ENCODE data around the gene ATP4A. TPM values are rescaled to one million over a fixed set of nuclear protein-coding genes. Genes with fewer than 3 reads are reported as not detected.

The ATP4A gene
- total RNA-seq, 2 donors from 2014 or later = not detected

GRCh38 chr19:35502751-35503150, 60.7 kb downstream of the ATP4A start:
- Histone ChIP-seq H3K4me1 (no peaks in the 10 kb centered on the region), H3K27me3 (no peaks in the 10 kb centered on the region), H3K4me3 (no peak overlapping the region), H3K27ac (no peak overlapping the region), H3K9me3 (no peaks in the 10 kb centered on the region), H3K36me3 (no peaks in the 10 kb centered on the region)
- no peak for TF ChIP-seq CTCF (IDR thresholded peaks at IDR 0.05)
- DNase-seq (ENCODE audit: low spot score) = no peak

GRCh38 chr19:35501684-35502083, 61.8 kb downstream of the ATP4A start:
- no peaks in the 10 kb centered on the region for H3K36me3 ChIP-seq
- H3K4me1 ChIP-seq = no peaks in the 10 kb centered on the region
- no peak overlapping the region for H3K4me3 ChIP-seq
- no peak for TF ChIP-seq CTCF (IDR thresholded peaks at IDR 0.05)
- no peak for DNase-seq (ENCODE audit: low spot score)
- H3K27ac ChIP-seq = no peak overlapping the region
- no peaks in the 10 kb centered on the region for H3K27me3 ChIP-seq
- H3K9me3 ChIP-seq = no peaks in the 10 kb centered on the region

- DNase-seq (ENCODE audit: low spot score) = no peak
- no peaks in the 10 kb centered on the region for H3K27me3 ChIP-seq
- H3K4me3 ChIP-seq = no peak overlapping the region
- TF ChIP-seq CTCF (IDR thresholded peaks at IDR 0.05) = no peak
- no peak overlapping the region for H3K27ac ChIP-seq
- H3K9me3 ChIP-seq = no peaks in the 10 kb centered on the region
- no peaks in the 10 kb centered on the region for H3K36me3 ChIP-seq
- no peaks in the 10 kb centered on the region for H3K4me1 ChIP-seq
Measured at GRCh38 chr19:35500611-35501010, 62.8 kb downstream of the ATP4A start.

Other genes with a start within 250 kb of the ATP4A start
- 1 to 10 TPM in 1 of 2 donors, not detected in 1; 1.4 TPM for gene CD22, start 234.5 kb downstream of the ATP4A start, total RNA-seq
- not detected for gene FFAR1, start 215.8 kb downstream of the ATP4A start, total RNA-seq
- not detected for gene FFAR3, start 205.2 kb downstream of the ATP4A start, total RNA-seq
- not detected for gene GPR42, start 192.6 kb downstream of the ATP4A start, total RNA-seq
- under 1 TPM in 1 of 2 donors, not detected in 1; 0.20 TPM for gene FFAR2, start 115.4 kb downstream of the ATP4A start, total RNA-seq
- not detected for gene KRTDAP, start 73.2 kb downstream of the ATP4A start, total RNA-seq
- gene DMKN, start 50.0 kb downstream of the ATP4A start, total RNA-seq = 10 to 100 TPM in 1 of 2 donors, 1 to 10 TPM in 1; 6.9 to 52.4 TPM
- not detected for gene SBSN, start 35.3 kb downstream of the ATP4A start, total RNA-seq
- not detected for gene GAPDHS, start 30.2 kb downstream of the ATP4A start, total RNA-seq
- 100 to 1,000 TPM in 1 of 2 donors, 10 to 100 TPM in 1; 93.3 to 106 TPM for gene TMEM147, start 18.0 kb downstream of the ATP4A start, total RNA-seq
- not detected for gene PMIS2, start 22.5 kb upstream of the ATP4A start, total RNA-seq
- 1 to 10 TPM; 2.2 to 3.9 TPM for gene HAUS5, start 49.1 kb upstream of the ATP4A start, total RNA-seq
- gene RBM42, start 65.4 kb upstream of the ATP4A start, total RNA-seq = 10 to 100 TPM; 40.4 to 52.4 TPM
- 1 to 10 TPM in 1 of 2 donors, not detected in 1; 1.2 TPM for gene ETV2, start 78.1 kb upstream of the ATP4A start, total RNA-seq
- gene COX6B1, start 84.7 kb upstream of the ATP4A start, total RNA-seq = 1,000 to 10,000 TPM; 1,397 to 1,663 TPM
- not detected for gene UPK1A, start 102.9 kb upstream of the ATP4A start, total RNA-seq
- gene ZBTB32, start 140.9 kb upstream of the ATP4A start, total RNA-seq = not detected
- gene KMT2B, start 154.3 kb upstream of the ATP4A start, total RNA-seq = 10 to 100 TPM; 11.9 to 12.9 TPM
- 1 to 10 TPM; 1.8 to 6.4 TPM for gene IGFLR1, start 178.8 kb upstream of the ATP4A start, total RNA-seq
- gene U2AF1L4, start 181.8 kb upstream of the ATP4A start, total RNA-seq = 10 to 100 TPM; 19.9 to 33.1 TPM
- gene PSENEN, start 182.0 kb upstream of the ATP4A start, total RNA-seq = 10 to 100 TPM; 26.1 to 35.0 TPM
- 10 to 100 TPM in 1 of 2 donors, 1 to 10 TPM in 1; 8.9 to 13.6 TPM for gene LIN37, start 184.9 kb upstream of the ATP4A start, total RNA-seq
- 100 to 1,000 TPM in 1 of 2 donors, 10 to 100 TPM in 1; 98.4 to 104 TPM for gene HSPB6, start 193.4 kb upstream of the ATP4A start, total RNA-seq
- gene PROSER3, start 194.5 kb upstream of the ATP4A start, total RNA-seq = 1 to 10 TPM; 7.2 TPM
- gene ARHGAP33, start 211.9 kb upstream of the ATP4A start, total RNA-seq = 1 to 10 TPM; 1.3 to 1.4 TPM
- not detected for gene PRODH2, start 249.2 kb upstream of the ATP4A start, total RNA-seq

All from right atrium auricular region (tissue), 2 donors.